ENCODE measurements around the gene ZDHHC9. TPM values are rescaled to one million over a fixed set of nuclear protein-coding genes. Genes with fewer than 3 reads are reported as not detected.

Gene ZDHHC9
- total RNA-seq, 4 donors from 2014 or later: 4.2 to 19.7 (median 13.1) TPM

DNA sequence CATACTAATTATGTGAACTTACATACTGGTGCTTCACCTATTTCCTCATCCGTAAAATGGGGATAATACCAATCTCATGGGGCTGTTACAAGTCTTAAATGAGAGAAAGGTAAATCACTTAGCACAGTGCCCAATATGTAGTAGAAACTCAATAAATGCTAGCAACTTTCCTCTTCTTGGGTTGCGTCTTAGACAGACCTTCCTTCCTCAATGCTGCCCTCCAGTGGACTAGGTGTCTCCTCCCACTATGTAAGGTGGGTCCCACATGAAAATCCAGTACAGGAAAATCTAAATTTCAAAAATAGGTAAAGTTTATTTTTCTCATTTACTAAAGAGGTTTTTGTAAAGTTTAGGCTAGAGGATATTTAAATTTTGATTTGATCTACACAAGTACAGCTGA lies 20.6 kb downstream of the ZDHHC9 start:
- DNase-seq (ENCODE audit: extremely low spot score): no peak
- TF ChIP-seq, protein P1, sequence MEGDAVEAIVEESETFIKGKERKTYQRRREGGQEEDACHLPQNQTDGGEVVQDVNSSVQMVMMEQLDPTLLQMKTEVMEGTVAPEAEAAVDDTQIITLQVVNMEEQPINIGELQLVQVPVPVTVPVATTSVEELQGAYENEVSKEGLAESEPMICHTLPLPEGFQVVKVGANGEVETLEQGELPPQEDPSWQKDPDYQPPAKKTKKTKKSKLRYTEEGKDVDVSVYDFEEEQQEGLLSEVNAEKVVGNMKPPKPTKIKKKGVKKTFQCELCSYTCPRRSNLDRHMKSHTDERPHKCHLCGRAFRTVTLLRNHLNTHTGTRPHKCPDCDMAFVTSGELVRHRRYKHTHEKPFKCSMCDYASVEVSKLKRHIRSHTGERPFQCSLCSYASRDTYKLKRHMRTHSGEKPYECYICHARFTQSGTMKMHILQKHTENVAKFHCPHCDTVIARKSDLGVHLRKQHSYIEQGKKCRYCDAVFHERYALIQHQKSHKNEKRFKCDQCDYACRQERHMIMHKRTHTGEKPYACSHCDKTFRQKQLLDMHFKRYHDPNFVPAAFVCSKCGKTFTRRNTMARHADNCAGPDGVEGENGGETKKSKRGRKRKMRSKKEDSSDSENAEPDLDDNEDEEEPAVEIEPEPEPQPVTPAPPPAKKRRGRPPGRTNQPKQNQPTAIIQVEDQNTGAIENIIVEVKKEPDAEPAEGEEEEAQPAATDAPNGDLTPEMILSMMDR (IDR thresholded peaks at IDR 0.05): peak; percentile 33 to 47 (median 34)
- TF ChIP-seq POLR2A (IDR thresholded peaks at IDR 0.05; ENCODE audit: low read depth): no peak
- no peak overlapping the region for H3K27ac ChIP-seq (replicated peaks in 1 of 4)
- H3K4me1 ChIP-seq: no peaks in the 10 kb centered on the region
- no peaks in the 10 kb centered on the region for H3K9me3 ChIP-seq
- intact Hi-C loops (cut with DNase I): loop anchor here (10.0 kb wide), 1 partner anchor 188 kb away; no protein-coding TSS in a partner anchor
- peaks cover 0 to 32% (median 11%) of the 10 kb centered on the region in 4 donors for H3K36me3 ChIP-seq
- H3K4me3 ChIP-seq: no peak overlapping the region
- no peaks in the 10 kb centered on the region for H3K27me3 ChIP-seq
- WGBS: 54% methylated on average over 2 of the region's 2 CpGs

DNA sequence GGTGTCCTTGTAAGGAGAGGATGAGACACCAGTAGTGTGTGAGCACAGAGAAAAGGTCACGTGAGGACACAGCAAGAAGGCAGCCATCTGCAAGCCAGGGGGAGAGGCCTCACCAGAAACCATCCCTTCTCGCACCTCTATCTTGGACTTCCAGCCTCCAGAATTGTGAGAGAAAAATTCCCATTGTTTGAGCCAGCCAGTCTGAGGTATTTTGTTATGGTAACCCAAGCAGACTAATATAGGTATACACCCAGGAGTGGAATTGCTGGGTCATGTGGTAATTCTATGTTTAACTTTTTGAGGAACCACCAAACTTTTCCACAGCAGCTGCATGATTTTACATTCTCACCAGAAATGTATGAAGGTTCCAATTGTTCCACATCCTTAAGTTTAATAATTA lies 25.6 kb downstream of the ZDHHC9 start:
- Histone ChIP-seq H3K4me3 (no peak overlapping the region), H3K4me1 (no peaks in the 10 kb centered on the region), H3K27ac (replicated peaks in 1 of 4) (no peak overlapping the region), H3K9me3 (no peaks in the 10 kb centered on the region), H3K27me3 (no peaks in the 10 kb centered on the region), H3K36me3 (peaks cover 0 to 20% (median 0%) of the 10 kb centered on the region in 4 donors)
- WGBS: 88% methylated on average over 2 of the region's 2 CpGs
- DNase-seq (ENCODE audit: extremely low spot score): no peak
- intact Hi-C loops (cut with DNase I): no loop called here
- TF ChIP-seq EP300 (IDR thresholded peaks at IDR 0.05) (no peak), POLR2A (IDR thresholded peaks at IDR 0.05; ENCODE audit: low read depth) (no peak), POLR2AphosphoS5 (IDR thresholded peaks at IDR 0.05) (no peak)
- TF ChIP-seq, protein P1 (IDR thresholded peaks at IDR 0.05): no peak

DNA sequence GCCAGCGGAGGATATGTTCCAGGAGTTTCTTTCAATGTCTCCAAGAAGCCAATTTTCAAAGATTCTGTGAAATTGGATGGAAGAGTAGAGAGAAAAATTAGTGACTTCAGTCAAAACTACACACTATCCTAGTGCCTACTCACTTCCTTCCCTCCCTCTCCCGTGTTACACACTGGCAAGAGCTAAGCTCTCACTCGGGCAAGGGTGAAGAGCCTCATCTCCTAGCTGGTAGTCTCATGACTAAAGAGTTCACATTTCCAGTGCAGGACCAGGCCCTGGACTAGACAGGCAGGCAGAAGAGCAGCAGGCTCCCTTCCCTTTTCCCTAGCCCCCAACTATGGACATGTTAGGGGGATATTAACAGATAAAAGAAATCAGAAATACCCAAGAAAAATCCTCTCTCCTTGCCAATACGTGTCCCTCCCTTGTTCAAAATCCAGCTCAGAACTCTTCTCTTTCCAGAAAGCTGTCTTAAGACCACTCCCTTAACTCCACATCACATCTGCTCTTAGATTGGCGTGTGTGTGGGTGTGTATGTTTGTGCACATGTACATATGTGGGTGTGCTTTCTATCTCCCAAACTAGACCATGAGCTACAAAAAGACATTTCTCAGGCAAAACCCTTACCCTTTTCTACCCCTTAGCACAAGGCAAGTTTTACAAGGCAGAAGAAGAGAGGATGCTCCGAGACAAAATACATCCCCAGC lies 29.9 kb downstream of the ZDHHC9 start:
- TF ChIP-seq, protein P1 (IDR thresholded peaks at IDR 0.05): no peak
- TF ChIP-seq EP300 (IDR thresholded peaks at IDR 0.05): no peak
- TF ChIP-seq POLR2A (IDR thresholded peaks at IDR 0.05; ENCODE audit: low read depth): no peak
- TF ChIP-seq POLR2AphosphoS5 (IDR thresholded peaks at IDR 0.05): no peak
- Histone ChIP-seq H3K27me3 (no peaks in the 10 kb centered on the region), H3K36me3 (peaks cover 0 to 33% (median 10%) of the 10 kb centered on the region in 4 donors), H3K9me3 (no peaks in the 10 kb centered on the region), H3K4me1 (no peaks in the 10 kb centered on the region), H3K4me3 (no peak overlapping the region), H3K27ac (replicated peaks in 1 of 4) (no peak overlapping the region)
- intact Hi-C loops (cut with DNase I): no loop called here
- WGBS: 72% methylated on average over 6 of the region's 6 CpGs
- no peak for DNase-seq (ENCODE audit: extremely low spot score)

DNA sequence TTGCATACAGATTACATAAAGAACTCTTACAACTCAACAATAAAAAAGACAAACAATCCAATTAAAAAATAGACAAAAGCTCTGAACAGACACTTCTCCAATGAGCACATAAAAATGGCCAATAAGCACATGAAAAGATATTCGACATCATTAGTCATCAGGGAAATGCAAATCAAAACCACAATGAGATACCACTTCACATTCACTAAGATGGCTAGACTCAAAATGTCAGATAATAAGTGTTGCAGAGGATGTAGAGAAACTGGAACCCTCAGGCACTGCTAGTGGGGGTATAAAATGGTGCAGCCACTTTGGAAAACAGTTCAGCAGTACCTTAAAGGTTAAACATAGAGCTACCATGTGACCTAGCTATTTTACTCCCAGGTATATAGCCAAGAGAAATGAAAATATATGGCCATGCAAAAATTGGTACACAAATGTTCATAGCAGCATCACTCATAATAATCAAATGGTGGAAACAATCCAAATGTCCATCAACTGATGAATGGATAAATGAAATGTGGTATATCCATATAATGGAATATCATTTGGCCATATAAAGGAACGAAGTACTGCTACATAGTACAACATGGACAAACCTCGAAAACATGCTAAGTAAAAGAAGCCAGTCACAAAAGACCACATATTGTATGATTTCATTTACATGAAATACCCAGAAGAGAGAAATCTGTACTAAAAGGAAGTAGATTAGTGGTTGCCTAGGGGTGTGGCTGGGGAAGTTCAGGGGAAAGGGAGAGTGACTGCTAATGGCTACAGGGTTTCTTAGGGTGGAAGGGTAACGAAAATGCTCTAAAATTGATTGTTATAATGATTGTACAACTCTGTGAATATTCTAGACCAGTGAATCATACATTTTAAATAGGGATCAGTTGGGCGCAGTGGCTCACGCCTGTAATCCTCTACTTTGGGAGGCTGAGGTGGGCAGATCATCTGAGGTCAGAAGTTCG lies 34.6 kb downstream of the ZDHHC9 start:
- no peaks in the 10 kb centered on the region for H3K4me1 ChIP-seq
- 74% methylated on average over 7 of the region's 7 CpGs for WGBS
- H3K9me3 ChIP-seq: no peaks in the 10 kb centered on the region
- TF ChIP-seq POLR2A (IDR thresholded peaks at IDR 0.05; ENCODE audit: low read depth) (no peak), POLR2AphosphoS5 (IDR thresholded peaks at IDR 0.05) (no peak), EP300 (IDR thresholded peaks at IDR 0.05) (no peak)
- TF ChIP-seq, protein P1 (IDR thresholded peaks at IDR 0.05): no peak
- H3K27ac ChIP-seq (replicated peaks in 1 of 4): peak overlapping the region in 1 of 4 donors; percentile 22
- no peaks in the 10 kb centered on the region for H3K27me3 ChIP-seq
- H3K4me3 ChIP-seq: no peak overlapping the region
- intact Hi-C loops (cut with DNase I): no loop called here
- peaks cover 0 to 55% (median 26%) of the 10 kb centered on the region in 4 donors for H3K36me3 ChIP-seq
- DNase-seq (ENCODE audit: extremely low spot score): no peak

Data from esophagus muscularis mucosa (tissue), 4 donors.